Activated naive CD4-positive, alpha-beta T cell treated with anti-CD3 and anti-CD28 coated beads, Interleukin-2, amount 50 U/mL, for 16 hours (primary cell): ENCODE measurements around the gene ACSF3.

ENCODE experiments used
- DNase-seq: peaks from one replicate; pipeline ENCODE4 v3.0.0-alpha.2; 2020

Gene ACSF3

GRCh38 chr16:89096042-89096717 is 2.5 kb downstream of the ACSF3 start:
- no peak for DNase-seq

DNA sequence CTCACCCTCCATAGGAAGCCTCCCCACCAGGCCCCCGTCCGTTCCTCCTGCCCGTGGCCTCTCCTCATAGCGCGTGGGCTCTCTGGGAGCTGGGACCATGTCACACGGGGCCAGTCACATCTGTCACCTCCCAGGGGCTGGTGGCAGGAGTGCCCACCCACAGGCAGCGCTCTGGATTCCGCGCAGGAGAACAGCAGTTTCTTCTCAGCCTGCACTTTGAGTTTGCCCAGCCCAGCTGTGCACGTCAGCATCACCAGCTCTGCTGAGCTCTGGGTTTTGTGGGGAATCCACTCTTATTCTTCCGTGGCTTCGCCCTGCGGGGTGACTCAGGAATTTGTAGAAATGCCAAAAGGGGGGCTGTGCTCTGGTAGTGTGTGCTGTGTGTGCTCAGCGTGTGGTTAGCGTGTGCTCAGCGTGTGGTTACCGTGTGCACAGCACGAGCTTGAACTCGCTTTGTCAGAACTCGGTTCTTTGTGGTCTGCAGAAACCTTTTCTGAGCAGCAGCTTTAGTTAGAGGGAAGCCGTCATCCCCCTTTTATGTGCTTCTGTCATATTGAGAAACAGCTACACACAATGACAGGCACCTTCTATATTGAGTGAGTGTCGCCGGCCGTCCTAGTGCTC is 3.2 kb downstream of the ACSF3 start:
- peak; percentile 66 for DNase-seq

DNA sequence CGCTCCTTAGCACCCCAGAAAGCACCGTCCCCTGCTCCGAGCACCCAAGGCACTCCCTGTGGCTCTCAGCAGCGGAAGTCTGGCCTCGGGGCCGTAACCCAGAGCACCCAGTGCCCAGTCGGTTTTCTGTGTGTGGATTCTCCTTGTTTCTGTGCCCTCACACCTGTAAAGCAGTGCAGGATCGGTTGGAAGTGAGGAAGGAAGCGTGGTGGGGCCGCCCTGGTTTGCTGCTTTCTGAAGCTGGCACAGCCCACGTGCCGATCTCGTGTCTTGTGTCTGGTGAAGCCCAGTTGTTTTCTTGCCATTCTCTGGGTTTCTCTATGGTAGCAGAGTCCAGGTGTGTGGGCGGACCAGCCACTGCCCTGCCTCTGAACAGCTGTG is 3.7 kb downstream of the ACSF3 start:
- no peak for DNase-seq

GRCh38 chr16:89098767-89099430 is 5.2 kb downstream of the ACSF3 start:
- no peak for DNase-seq

DNA sequence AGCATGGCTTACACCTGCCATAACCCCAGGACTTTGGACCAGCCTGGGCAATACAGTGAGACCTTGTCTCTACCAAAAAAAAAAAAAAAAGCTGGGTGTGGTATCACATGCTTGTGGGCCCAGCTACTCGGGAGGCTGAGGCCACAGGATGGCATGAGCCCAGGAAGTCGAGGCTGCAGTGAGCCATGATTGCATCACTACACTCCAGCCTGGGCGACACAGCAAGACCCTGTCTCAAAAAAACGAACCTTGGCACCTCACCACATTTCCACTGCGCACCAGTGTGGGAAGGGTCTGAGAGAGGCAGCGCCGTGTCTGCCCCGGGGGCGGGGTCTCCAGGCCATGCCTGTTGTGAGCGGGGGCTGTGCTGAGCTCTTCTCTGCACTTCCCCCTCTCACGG is 6.3 kb downstream of the ACSF3 start:
- no peak for DNase-seq

GRCh38 chr16:89100601-89101302 is 7.1 kb downstream of the ACSF3 start:
- DNase-seq, result no peak

GRCh38 chr16:89101303-89102040 is 7.8 kb downstream of the ACSF3 start:
- DNase-seq, result no peak

DNA sequence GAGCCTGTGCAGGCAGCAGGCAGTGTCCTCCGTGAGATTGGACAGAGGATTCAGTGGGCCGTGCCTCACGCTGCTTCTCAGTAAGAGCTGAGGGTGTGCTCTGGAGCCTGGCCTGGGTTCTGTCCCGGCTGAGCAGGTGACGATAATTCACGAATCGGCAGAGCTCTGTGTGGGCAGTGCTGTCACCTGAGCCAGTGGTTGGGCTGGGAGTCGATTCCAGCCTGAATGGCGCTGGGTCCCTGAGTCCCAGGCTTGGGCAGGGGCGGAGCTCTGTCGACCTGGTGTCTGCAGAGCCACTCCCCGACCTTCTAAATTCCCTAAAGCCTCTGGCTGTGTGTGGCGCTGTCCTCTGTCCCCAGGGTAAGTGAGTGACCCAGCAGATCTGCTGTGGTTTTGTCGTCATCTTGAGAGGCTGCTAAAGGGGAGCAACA is 8.4 kb downstream of the ACSF3 start:
- no peak for DNase-seq

DNA sequence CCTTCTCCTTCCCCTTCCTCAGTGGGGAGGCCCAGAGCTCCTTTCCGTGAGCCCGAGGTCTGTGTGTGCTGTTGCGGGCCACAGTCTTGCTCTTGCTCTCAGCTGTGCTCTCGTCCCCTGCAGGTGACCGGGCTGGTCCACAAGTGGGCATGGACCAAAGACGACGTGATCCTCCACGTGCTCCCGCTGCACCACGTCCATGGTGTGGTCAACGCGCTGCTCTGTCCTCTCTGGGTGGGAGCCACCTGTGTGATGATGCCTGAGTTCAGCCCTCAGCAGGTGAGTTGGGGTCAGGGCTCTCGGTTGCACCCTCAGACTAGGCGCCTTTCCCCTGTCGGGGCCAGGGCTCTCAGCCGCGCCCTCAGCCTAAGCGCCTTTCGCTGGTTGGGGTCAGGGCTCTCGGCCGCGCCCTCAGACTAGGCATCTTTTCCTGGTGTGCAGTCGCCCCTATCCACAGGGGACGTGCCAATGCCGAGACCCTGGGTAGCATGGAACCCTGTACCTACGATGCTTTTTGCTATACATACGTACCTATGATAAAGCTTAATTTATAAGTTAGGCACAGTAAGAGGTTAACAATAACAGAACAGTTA is 8.9 kb downstream of the ACSF3 start:
- no peak for DNase-seq

DNA sequence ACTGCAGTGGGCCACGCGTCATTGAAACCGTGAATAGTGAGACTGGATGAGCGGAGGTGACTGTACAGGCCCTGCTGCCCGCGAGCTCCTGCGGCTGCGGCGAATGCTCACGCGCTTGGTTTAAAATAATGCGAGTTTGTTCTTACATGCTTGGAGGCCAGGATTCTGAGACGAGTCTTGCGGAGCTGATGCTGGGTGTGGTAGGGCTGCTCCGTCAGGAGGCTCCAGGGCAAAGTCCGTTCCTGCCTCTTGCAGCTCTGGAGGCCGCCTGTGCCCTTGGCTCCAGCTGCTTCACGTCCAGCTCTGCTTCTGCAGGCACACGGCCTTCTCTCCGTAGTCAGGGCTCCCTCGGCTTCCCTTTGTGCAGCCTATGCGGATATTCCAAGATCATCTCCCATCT is 9.5 kb downstream of the ACSF3 start:
- DNase-seq, result no peak

GRCh38 chr16:89103781-89104180 is 10.1 kb downstream of the ACSF3 start:
- DNase-seq, result no peak

DNA sequence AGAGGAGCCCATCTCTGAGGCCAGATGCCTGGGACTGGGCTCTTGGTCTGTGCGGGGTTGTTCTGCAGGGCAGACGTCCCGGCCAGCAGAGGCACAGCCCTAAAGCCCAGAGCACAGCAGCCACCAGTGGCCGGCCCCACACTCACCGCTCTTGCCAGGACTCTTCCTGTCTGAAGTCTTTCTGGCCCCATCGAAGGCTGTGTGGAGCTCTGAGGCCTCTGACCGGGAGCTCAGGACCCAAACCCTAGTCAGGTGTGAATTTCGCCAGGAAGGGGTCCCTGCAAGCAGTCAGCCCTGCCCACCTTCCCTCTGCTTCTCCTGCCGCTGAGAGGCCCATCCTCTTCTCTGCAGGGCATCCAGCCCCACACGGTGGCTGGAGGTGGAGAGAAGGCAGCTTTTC is 10.7 kb downstream of the ACSF3 start:
- no peak for DNase-seq

GRCh38 chr16:89104930-89105571 is 11.4 kb downstream of the ACSF3 start:
- peak; percentile 8 for DNase-seq

DNA sequence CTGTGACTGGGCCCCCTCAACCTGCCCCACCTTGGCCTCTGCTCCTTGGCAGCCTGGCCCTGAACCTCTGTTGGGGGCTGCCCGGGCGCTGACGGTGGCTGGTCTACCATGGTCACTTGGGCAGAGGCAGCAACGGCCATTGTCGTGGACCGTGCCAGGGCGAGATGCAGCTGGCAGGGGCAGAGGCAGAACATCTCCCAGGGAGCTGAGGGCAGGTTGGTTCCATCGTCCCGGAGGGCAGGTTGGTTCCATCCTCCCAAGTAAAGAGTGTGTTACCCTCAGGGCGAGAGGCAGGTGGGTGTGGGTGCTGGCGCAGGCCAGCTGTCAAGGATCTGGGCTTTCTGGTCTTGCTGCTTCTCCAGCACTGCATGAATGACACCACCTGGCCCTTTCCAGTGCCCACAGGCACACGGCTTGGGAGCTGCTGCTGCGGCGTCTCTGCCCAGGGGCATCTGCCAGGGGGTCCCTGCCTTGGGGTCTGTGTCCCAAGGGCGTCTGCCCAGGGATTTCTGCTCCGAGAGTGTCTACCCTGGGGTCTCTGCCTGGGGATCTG is 12.0 kb downstream of the ACSF3 start:
- DNase-seq, result peak; percentile 10

- DNase-seq, result no peak
Measured at GRCh38 chr16:89106533-89107202, 13.0 kb downstream of the ACSF3 start.

- no peak for DNase-seq
Measured at GRCh38 chr16:89107203-89107582, 13.5 kb downstream of the ACSF3 start.

DNA sequence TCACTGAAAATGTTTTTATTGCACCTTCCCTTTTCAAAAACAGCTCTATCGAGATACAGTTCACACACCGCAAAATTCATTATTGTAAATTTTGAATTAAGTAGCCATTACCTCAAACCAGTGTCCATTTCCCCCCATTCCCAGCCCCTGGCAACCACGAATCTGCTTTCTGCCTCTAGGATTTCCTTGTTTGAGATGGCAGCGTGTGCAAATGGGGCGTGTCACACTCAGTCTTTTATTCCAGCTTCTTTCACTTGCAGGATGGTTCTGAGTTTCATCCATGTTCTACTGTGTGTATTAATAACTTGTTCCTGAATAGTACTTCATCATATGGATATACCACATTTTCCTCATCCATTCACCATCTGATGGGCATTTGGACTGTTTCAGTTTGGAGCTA is 14.8 kb downstream of the ACSF3 start:
- no peak for DNase-seq

DNA sequence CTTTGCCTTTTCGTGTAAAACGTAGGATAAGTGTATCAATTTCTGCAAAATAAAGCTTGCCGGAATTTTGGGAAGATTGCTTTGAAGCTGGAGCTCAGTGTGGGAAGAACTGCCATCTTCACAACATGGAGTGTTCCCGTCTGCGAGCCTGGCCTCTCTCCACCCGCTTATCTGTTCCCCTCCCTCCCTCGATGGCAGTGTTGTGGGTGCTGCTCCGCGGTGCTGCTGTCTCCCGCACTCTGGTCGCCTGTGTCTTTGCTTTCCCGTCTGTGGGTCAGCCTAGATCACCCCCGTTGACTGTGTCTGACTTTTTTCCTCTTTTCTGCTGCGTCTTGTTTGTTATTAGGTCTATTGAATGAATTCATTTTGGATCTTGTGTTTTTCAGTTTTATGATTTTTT is 17.0 kb downstream of the ACSF3 start:
- no peak for DNase-seq

- DNase-seq, result no peak
Measured at GRCh38 chr16:89111263-89111662, 17.6 kb downstream of the ACSF3 start.

DNA sequence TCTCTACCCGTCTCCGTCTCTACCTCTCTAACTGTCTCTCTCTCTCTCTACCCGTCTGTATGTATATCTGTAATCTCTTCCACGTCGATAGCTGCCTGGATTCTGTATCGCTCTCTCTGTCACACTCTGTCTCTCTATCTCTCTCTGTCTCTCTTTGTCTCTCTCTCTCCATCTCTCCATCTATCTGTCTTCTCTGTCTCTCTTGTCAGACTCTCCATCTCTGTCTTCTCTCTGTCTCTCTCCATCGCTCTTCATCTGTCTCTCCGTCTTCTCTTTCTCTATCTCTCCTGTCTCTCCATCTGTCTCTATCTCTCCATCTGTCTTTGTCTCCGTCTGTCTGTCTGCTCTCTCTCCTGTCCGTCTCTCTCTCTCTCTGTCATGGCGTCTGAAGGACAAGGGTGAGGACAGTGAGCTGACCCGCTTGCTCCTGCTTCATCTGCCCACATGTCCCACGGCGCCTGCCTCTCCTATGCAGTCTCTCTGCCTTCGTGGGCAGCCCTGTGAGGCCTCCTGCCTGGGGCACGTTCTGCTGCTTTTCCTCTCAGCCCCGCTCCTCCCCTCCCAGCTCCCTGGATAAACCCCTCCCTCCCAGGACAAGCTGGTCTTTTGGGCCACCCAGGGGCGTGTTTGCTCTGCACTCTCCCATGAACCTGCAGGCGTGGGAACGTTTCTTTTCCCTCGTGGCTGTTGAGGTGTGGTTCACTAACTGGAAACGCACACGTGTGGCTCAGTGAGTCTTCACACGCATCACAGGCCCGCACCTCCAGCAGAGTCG is 18.9 kb downstream of the ACSF3 start:
- DNase-seq, result peak; percentile 7
